ENCODE data around the gene PRMT1.
"Not testable (repeated sequence)": the region's sequence is repeated elsewhere in the genome, so short reads cannot be mapped to it uniquely, and the experiment has no call there.

Gene PRMT1

GRCh38 chr19:49718511-49718910 lies 41.4 kb downstream of the PRMT1 start:
- no peak for DNase-seq (ENCODE audit: low read depth in 1 of 2, low spot score in 1 of 2)

GRCh38 chr19:49718991-49719390 lies 41.9 kb downstream of the PRMT1 start:
- DNase-seq (ENCODE audit: low read depth in 1 of 2, low spot score in 1 of 2) = no peak

- not testable (repeated sequence) for DNase-seq (ENCODE audit: low read depth in 1 of 2, low spot score in 1 of 2)
These were observed 42.3 kb downstream of the PRMT1 start for GRCh38 chr19:49719420-49719819.

- no peak for DNase-seq (ENCODE audit: low read depth in 1 of 2, low spot score in 1 of 2)
These were observed 50.4 kb downstream of the PRMT1 start for GRCh38 chr19:49727217-49728030.

- DNase-seq (ENCODE audit: low read depth in 1 of 2, low spot score in 1 of 2) = no peak
These were observed 53.1 kb downstream of the PRMT1 start for GRCh38 chr19:49730166-49730565.
